VCaP (cell line): ENCODE results near the gene B4GALNT2.

ENCODE experiments used
- H3K27ac ChIP-seq: fragments of 450-650 bp; 2 replicates; pipeline ENCODE4 v1.5.1; 2017
- TF ChIP-seq, protein P1 (sequence below): fragments of 450-650 bp; conservative IDR thresholded peaks from 2 replicates; pipeline ENCODE4 v1.5.1; 2017; ENCODE audit warnings: mild to moderate bottlenecking, moderate library complexity

Gene B4GALNT2

DNA sequence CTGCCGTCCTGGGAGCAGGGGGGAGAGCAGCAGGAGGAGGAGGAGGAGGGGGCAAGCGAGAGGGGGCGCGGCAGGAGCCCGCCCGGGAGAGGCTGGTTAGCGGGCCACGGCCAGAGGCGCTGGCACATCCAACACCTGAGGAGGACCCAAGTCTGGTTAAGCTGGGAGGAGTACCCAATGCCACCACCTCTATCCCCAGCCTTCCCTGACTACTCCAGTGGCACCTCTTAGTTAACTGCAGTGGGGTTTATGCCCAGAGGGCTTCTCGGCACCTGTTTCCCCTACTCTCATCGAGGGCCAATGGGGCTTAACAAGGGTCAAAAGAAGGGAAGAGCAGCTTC lies 92.4 kb downstream of the B4GALNT2 start:
- H3K27ac ChIP-seq = no peak overlapping the region
- TF ChIP-seq, protein P1, sequence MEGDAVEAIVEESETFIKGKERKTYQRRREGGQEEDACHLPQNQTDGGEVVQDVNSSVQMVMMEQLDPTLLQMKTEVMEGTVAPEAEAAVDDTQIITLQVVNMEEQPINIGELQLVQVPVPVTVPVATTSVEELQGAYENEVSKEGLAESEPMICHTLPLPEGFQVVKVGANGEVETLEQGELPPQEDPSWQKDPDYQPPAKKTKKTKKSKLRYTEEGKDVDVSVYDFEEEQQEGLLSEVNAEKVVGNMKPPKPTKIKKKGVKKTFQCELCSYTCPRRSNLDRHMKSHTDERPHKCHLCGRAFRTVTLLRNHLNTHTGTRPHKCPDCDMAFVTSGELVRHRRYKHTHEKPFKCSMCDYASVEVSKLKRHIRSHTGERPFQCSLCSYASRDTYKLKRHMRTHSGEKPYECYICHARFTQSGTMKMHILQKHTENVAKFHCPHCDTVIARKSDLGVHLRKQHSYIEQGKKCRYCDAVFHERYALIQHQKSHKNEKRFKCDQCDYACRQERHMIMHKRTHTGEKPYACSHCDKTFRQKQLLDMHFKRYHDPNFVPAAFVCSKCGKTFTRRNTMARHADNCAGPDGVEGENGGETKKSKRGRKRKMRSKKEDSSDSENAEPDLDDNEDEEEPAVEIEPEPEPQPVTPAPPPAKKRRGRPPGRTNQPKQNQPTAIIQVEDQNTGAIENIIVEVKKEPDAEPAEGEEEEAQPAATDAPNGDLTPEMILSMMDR = no peak

- H3K27ac ChIP-seq = no peak overlapping the region
- TF ChIP-seq, protein P1 = no peak
Measured at GRCh38 chr17:49225554-49226236, 93.1 kb downstream of the B4GALNT2 start.
